ENCODE results near the gene ATP5ME.

- TF ChIP-seq ZNF274 (IDR thresholded peaks at IDR 0.05; ENCODE audit: low read depth, low read length) (no peak), YY1 (IDR thresholded peaks at IDR 0.05; ENCODE audit: insufficient read depth, insufficient read length) (no peak), SUZ12 (IDR thresholded peaks at IDR 0.05; ENCODE audit: extremely low read depth, insufficient read depth, insufficient read length) (no peak)
Measured at GRCh38 chr4:633976-634598, 40.0 kb downstream of the ATP5ME start.
